Suprapubic skin (tissue), 4 donors: ENCODE measurements around the gene TIMM44.

Source experiments
- POLR2A ChIP-seq, 2 donors: fragments of 450-650 bp; IDR thresholded peaks; one replicate each; pipeline ENCODE4 v1.6.1; 2017; ENCODE audit warnings: antibody characterized with exemption in 2 of 2, mild to moderate bottlenecking in 2 of 2, moderate library complexity in 2 of 2
- POLR2AphosphoS5 ChIP-seq, 3 donors: sonication (generic); formaldehyde crosslinking; IDR thresholded peaks; one replicate each; pipeline ENCODE4 v1.6.1; 2017; ENCODE audit warnings: antibody characterized with exemption in 3 of 3
- TF ChIP-seq, protein P1 (sequence below), 2 donors: fragments of 200-600 bp in 1 of 2; fragments of 450-650 bp in 1 of 2; sonication (generic) in 1 of 2; IDR thresholded peaks; one replicate each; pipeline ENCODE4 v1.5.1; 2016 to 2019; ENCODE audit warnings: antibody characterized with exemption in 2 of 2, mild to moderate bottlenecking in 1 of 2, moderate library complexity in 1 of 2

- TF ChIP-seq POLR2AphosphoS5 (IDR thresholded peaks at IDR 0.05), result no peak
- TF ChIP-seq, protein P1, sequence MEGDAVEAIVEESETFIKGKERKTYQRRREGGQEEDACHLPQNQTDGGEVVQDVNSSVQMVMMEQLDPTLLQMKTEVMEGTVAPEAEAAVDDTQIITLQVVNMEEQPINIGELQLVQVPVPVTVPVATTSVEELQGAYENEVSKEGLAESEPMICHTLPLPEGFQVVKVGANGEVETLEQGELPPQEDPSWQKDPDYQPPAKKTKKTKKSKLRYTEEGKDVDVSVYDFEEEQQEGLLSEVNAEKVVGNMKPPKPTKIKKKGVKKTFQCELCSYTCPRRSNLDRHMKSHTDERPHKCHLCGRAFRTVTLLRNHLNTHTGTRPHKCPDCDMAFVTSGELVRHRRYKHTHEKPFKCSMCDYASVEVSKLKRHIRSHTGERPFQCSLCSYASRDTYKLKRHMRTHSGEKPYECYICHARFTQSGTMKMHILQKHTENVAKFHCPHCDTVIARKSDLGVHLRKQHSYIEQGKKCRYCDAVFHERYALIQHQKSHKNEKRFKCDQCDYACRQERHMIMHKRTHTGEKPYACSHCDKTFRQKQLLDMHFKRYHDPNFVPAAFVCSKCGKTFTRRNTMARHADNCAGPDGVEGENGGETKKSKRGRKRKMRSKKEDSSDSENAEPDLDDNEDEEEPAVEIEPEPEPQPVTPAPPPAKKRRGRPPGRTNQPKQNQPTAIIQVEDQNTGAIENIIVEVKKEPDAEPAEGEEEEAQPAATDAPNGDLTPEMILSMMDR (IDR thresholded peaks at IDR 0.05), result no peak
- no peak for TF ChIP-seq POLR2A (IDR thresholded peaks at IDR 0.05)
Measured at GRCh38 chr19:7985481-7985911, 42.0 kb upstream of the TIMM44 start.
